ENCODE data around the gene CAPZB.

DNA sequence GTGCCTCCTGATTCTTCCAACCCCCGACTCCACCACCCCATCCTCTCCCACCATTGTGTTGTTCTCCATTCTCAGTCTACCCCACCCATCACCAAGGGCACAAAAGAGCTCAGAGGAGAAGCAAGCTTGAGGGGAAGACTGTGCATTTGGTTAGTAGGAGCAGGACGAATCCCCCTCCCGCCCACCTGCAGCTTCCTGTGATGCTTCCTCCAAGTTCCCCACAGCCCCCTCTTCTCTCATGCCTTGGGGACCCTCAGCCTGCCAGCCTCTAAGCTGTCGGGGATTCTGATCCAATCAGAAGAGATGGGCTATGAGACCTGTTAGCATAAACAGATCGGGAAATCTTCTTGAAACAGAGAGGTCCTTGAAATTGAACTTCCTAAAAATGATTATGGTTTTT is 22.2 kb upstream of the CAPZB start:
- TF ChIP-seq, protein P1, sequence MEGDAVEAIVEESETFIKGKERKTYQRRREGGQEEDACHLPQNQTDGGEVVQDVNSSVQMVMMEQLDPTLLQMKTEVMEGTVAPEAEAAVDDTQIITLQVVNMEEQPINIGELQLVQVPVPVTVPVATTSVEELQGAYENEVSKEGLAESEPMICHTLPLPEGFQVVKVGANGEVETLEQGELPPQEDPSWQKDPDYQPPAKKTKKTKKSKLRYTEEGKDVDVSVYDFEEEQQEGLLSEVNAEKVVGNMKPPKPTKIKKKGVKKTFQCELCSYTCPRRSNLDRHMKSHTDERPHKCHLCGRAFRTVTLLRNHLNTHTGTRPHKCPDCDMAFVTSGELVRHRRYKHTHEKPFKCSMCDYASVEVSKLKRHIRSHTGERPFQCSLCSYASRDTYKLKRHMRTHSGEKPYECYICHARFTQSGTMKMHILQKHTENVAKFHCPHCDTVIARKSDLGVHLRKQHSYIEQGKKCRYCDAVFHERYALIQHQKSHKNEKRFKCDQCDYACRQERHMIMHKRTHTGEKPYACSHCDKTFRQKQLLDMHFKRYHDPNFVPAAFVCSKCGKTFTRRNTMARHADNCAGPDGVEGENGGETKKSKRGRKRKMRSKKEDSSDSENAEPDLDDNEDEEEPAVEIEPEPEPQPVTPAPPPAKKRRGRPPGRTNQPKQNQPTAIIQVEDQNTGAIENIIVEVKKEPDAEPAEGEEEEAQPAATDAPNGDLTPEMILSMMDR (IDR thresholded peaks at IDR 0.05) = no peak
- no peak for TF ChIP-seq POLR2A (IDR thresholded peaks at IDR 0.05)
